ENCODE data around the gene KLF15.

DNA sequence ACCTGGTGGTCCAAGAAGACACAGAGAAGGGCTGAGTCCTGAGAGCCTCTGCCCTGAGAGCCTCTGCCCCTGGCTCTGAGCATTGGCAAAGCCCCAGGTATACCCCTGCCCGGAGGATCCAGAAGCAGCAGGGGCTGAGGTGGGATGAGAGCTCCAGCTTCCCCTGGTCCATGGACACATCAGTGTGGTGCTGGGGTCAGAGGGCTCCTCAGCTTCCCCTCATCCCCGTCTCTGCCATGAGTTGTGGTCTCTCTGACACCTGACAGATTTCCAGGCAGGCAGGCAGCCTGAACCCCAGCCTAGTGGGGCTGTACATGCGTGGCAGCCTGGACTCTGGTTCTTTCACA, 3.5 kb upstream of the KLF15 start:
- TF ChIP-seq, protein P1, sequence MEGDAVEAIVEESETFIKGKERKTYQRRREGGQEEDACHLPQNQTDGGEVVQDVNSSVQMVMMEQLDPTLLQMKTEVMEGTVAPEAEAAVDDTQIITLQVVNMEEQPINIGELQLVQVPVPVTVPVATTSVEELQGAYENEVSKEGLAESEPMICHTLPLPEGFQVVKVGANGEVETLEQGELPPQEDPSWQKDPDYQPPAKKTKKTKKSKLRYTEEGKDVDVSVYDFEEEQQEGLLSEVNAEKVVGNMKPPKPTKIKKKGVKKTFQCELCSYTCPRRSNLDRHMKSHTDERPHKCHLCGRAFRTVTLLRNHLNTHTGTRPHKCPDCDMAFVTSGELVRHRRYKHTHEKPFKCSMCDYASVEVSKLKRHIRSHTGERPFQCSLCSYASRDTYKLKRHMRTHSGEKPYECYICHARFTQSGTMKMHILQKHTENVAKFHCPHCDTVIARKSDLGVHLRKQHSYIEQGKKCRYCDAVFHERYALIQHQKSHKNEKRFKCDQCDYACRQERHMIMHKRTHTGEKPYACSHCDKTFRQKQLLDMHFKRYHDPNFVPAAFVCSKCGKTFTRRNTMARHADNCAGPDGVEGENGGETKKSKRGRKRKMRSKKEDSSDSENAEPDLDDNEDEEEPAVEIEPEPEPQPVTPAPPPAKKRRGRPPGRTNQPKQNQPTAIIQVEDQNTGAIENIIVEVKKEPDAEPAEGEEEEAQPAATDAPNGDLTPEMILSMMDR (IDR thresholded peaks at IDR 0.05) = no peak
- no peak for TF ChIP-seq EZH2 (IDR thresholded peaks at IDR 0.05)
- TF ChIP-seq EZH2phosphoT487 (IDR thresholded peaks at IDR 0.05) = no peak

All from neural progenitor cell (in vitro differentiated cells).